Endothelial cell of umbilical vein (primary cell): Measurements from ENCODE around the gene CEP164.

ENCODE experiments used
- EZH2 ChIP-seq: IDR thresholded peaks from 2 replicates; pipeline ENCODE4 v1.6.1; 2012; ENCODE audit warnings: borderline replicate concordance, low read depth, mild to moderate bottlenecking, moderate library complexity, low read length, inconsistent platforms; ENCODE audit not compliant: severe bottlenecking
- POLR2AphosphoS5 ChIP-seq: IDR thresholded peaks from 2 replicates; pipeline ENCODE4 v1.6.1; 2012; ENCODE audit warnings: low read depth, mild to moderate bottlenecking, control low read depth, low read length, moderate library complexity; ENCODE audit not compliant: insufficient read depth
- TF ChIP-seq, protein P1 (sequence below), 2 donors: IDR thresholded peaks; 1 replicate in 1 of 2; 2 replicates in 1 of 2; pipeline ENCODE4 v1.5.1; 2011; ENCODE audit warnings: low read length in 2 of 2, mild to moderate bottlenecking in 2 of 2, moderate library complexity in 2 of 2, control low read depth in 1 of 2, inconsistent platforms in 1 of 2, low read depth in 1 of 2; ENCODE audit not compliant: insufficient read depth in 1 of 2; ENCODE audit errors: extremely low read depth in 1 of 2

GRCh38 chr11:117414724-117415123 is 87.1 kb downstream of the CEP164 start:
- TF ChIP-seq, protein P1, sequence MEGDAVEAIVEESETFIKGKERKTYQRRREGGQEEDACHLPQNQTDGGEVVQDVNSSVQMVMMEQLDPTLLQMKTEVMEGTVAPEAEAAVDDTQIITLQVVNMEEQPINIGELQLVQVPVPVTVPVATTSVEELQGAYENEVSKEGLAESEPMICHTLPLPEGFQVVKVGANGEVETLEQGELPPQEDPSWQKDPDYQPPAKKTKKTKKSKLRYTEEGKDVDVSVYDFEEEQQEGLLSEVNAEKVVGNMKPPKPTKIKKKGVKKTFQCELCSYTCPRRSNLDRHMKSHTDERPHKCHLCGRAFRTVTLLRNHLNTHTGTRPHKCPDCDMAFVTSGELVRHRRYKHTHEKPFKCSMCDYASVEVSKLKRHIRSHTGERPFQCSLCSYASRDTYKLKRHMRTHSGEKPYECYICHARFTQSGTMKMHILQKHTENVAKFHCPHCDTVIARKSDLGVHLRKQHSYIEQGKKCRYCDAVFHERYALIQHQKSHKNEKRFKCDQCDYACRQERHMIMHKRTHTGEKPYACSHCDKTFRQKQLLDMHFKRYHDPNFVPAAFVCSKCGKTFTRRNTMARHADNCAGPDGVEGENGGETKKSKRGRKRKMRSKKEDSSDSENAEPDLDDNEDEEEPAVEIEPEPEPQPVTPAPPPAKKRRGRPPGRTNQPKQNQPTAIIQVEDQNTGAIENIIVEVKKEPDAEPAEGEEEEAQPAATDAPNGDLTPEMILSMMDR (IDR thresholded peaks at IDR 0.05; ENCODE audit: extremely low read depth in 1 of 2, insufficient read depth in 1 of 2, low read depth in 1 of 2, low read length in 2 of 2): no peak
- TF ChIP-seq EZH2: no peak
- no peak for TF ChIP-seq POLR2AphosphoS5
